ENCODE data around the gene ANGPT4. TPM values are rescaled to one million over a fixed set of nuclear protein-coding genes. Genes with fewer than 3 reads are reported as not detected.
A peak's percentile ranks its signal among the peaks of the same experiment; 100 is the strongest.

Gene ANGPT4
- total RNA-seq, 1 donor from 2014 or later: 0.12 TPM

- no peaks in the 10 kb centered on the region for H3K9me3 Mint-ChIP-seq (ENCODE audit: low read depth)
- no peak for DNase-seq (ENCODE audit: low spot score)
- peaks cover 31% of the 10 kb centered on the region for H3K4me1 Mint-ChIP-seq (ENCODE audit: low read depth)
- TF ChIP-seq, protein P1, sequence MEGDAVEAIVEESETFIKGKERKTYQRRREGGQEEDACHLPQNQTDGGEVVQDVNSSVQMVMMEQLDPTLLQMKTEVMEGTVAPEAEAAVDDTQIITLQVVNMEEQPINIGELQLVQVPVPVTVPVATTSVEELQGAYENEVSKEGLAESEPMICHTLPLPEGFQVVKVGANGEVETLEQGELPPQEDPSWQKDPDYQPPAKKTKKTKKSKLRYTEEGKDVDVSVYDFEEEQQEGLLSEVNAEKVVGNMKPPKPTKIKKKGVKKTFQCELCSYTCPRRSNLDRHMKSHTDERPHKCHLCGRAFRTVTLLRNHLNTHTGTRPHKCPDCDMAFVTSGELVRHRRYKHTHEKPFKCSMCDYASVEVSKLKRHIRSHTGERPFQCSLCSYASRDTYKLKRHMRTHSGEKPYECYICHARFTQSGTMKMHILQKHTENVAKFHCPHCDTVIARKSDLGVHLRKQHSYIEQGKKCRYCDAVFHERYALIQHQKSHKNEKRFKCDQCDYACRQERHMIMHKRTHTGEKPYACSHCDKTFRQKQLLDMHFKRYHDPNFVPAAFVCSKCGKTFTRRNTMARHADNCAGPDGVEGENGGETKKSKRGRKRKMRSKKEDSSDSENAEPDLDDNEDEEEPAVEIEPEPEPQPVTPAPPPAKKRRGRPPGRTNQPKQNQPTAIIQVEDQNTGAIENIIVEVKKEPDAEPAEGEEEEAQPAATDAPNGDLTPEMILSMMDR (IDR thresholded peaks at IDR 0.05): no peak
- H3K27ac Mint-ChIP-seq (ENCODE audit: unreplicated experiment): no peak overlapping the region
- H3K36me3 Mint-ChIP-seq (ENCODE audit: low read depth): no peaks in the 10 kb centered on the region
- no peak overlapping the region for H3K4me3 Mint-ChIP-seq (ENCODE audit: unreplicated experiment)
- H3K27me3 Mint-ChIP-seq (ENCODE audit: low read depth): peaks cover 11% of the 10 kb centered on the region
Measured at GRCh38 chr20:913306-913849, 2.8 kb downstream of the ANGPT4 start.

- Mint-ChIP-seq H3K4me1 (ENCODE audit: low read depth) (peaks cover 31% of the 10 kb centered on the region), H3K27me3 (ENCODE audit: low read depth) (peaks cover 11% of the 10 kb centered on the region), H3K4me3 (ENCODE audit: unreplicated experiment) (no peak overlapping the region), H3K9me3 (ENCODE audit: low read depth) (no peaks in the 10 kb centered on the region), H3K27ac (ENCODE audit: unreplicated experiment) (no peak overlapping the region), H3K36me3 (ENCODE audit: low read depth) (no peaks in the 10 kb centered on the region)
- DNase-seq (ENCODE audit: low spot score): no peak
- TF ChIP-seq, protein P1 (IDR thresholded peaks at IDR 0.05): no peak
Measured at GRCh38 chr20:911882-912600, 4.1 kb downstream of the ANGPT4 start.

- Mint-ChIP-seq H3K36me3 (ENCODE audit: low read depth) (no peaks in the 10 kb centered on the region), H3K9me3 (ENCODE audit: low read depth) (no peaks in the 10 kb centered on the region), H3K27me3 (ENCODE audit: low read depth) (peaks cover 6% of the 10 kb centered on the region), H3K4me1 (ENCODE audit: low read depth) (peaks cover 24% of the 10 kb centered on the region), H3K27ac (ENCODE audit: unreplicated experiment) (peak overlapping the region; percentile 89), H3K4me3 (ENCODE audit: unreplicated experiment) (no peak overlapping the region)
- TF ChIP-seq, protein P1 (IDR thresholded peaks at IDR 0.05): no peak
- DNase-seq (ENCODE audit: low spot score): no peak
Measured at GRCh38 chr20:910870-911770, 5.0 kb downstream of the ANGPT4 start.

- H3K4me3 Mint-ChIP-seq (ENCODE audit: unreplicated experiment): no peak overlapping the region
- H3K27me3 Mint-ChIP-seq (ENCODE audit: low read depth): peaks cover 6% of the 10 kb centered on the region
- peak overlapping the region; percentile 89 for H3K27ac Mint-ChIP-seq (ENCODE audit: unreplicated experiment)
- peaks cover 21% of the 10 kb centered on the region for H3K4me1 Mint-ChIP-seq (ENCODE audit: low read depth)
- H3K36me3 Mint-ChIP-seq (ENCODE audit: low read depth): no peaks in the 10 kb centered on the region
- DNase-seq (ENCODE audit: low spot score): no peak
- H3K9me3 Mint-ChIP-seq (ENCODE audit: low read depth): no peaks in the 10 kb centered on the region
- TF ChIP-seq, protein P1 (IDR thresholded peaks at IDR 0.05): no peak
Measured at GRCh38 chr20:910132-910869, 5.8 kb downstream of the ANGPT4 start.

Measured in chondrocyte (in vitro differentiated cells).